ENCODE results near the gene PKP3.

Gene PKP3

GRCh38 chr11:416051-416756 is 22.2 kb downstream of the PKP3 start:
- DNase-seq (ENCODE audit: low read depth): no peak
- H3K4me3 ChIP-seq (replicated peaks; ENCODE audit: low read depth, low read length): peak overlapping the region; percentile 49
- no peak for TF ChIP-seq CTCF (IDR thresholded peaks at IDR 0.05; ENCODE audit: low read length, missing control alignments)

- peak; percentile 14 for DNase-seq (ENCODE audit: low read depth)
- no peak for TF ChIP-seq CTCF (IDR thresholded peaks at IDR 0.05; ENCODE audit: low read length, missing control alignments)
- peak overlapping the region; percentile 49 for H3K4me3 ChIP-seq (replicated peaks; ENCODE audit: low read depth, low read length)
These were observed 23.0 kb downstream of the PKP3 start for GRCh38 chr11:416757-417621.

- no peak for TF ChIP-seq CTCF (IDR thresholded peaks at IDR 0.05; ENCODE audit: low read length, missing control alignments)
- DNase-seq (ENCODE audit: low read depth): no peak
- H3K4me3 ChIP-seq (replicated peaks; ENCODE audit: low read depth, low read length): no peak overlapping the region
These were observed 23.8 kb downstream of the PKP3 start for GRCh38 chr11:417652-418342.

- DNase-seq (ENCODE audit: low read depth): no peak
- no peak overlapping the region for H3K4me3 ChIP-seq (replicated peaks; ENCODE audit: low read depth, low read length)
- no peak for TF ChIP-seq CTCF (IDR thresholded peaks at IDR 0.05; ENCODE audit: low read length, missing control alignments)
These were observed 24.6 kb downstream of the PKP3 start for GRCh38 chr11:418343-419247.

- no peak for TF ChIP-seq CTCF (IDR thresholded peaks at IDR 0.05; ENCODE audit: low read length, missing control alignments)
- no peak for DNase-seq (ENCODE audit: low read depth)
- H3K4me3 ChIP-seq (replicated peaks; ENCODE audit: low read depth, low read length): no peak overlapping the region
These were observed 25.4 kb downstream of the PKP3 start for GRCh38 chr11:419248-420005.

Measured in fibroblast of pulmonary artery (primary cell).